GM12878 (cell line): ENCODE measurements around the gene LTBP3. TPM values are rescaled to one million over a fixed set of nuclear protein-coding genes. Genes with fewer than 3 reads are reported as not detected.

ENCODE experiments used
- ATAC-seq: fragments of 200-7000 bp; cut with Tn5 transposase; 3 replicates; pipeline ENCODE4 v1.9.1; 2020; ENCODE audit warnings: mild to moderate bottlenecking, moderate library complexity
- Bru-seq: library from RNA; stranded (reverse); fragments of 400-500 nt; gene quantifications from one replicate; lab custom pipeline; 2021; lab: Mats Ljungman, UMichigan
- BruChase-seq, 2 experiments: library from RNA; stranded (reverse); fragments of 400-500 nt; gene quantifications; one replicate each; lab custom pipeline; 2021; lab: Mats Ljungman, UMichigan
- BruUV-seq: library from RNA; stranded (reverse); fragments of 400-500 nt; replicated peaks from 2 replicates; lab custom pipeline; 2021; lab: Mats Ljungman, UMichigan
- CTCF ChIA-PET: fragments of 300-600 bp; sonication (Branson Sonifier 250); formaldehyde crosslinking; extraction: SDS; loops from one replicate; lab custom pipeline; 2021; ENCODE audit warnings: inconsistent platforms; lab: Yijun Ruan, JAX
- POLR2A ChIA-PET: fragments of 350-600 bp; formaldehyde crosslinking; extraction: SDS; loops from one replicate; lab custom pipeline; 2021; ENCODE audit warnings: inconsistent platforms; lab: Charles Lee
- RAD21 ChIA-PET: fragments of 300-600 bp; sonication (Branson Sonifier 250); formaldehyde crosslinking; loops from one replicate; lab custom pipeline; 2023; ENCODE audit warnings: antibody characterized with exemption; ENCODE audit not compliant: unreplicated experiment; lab: Charles Lee
- SMC1A ChIA-PET: fragments of 300-600 bp; sonication (Branson Sonifier 250); formaldehyde crosslinking; loops from one replicate; lab custom pipeline; 2023; ENCODE audit not compliant: unreplicated experiment, uncharacterized antibody; lab: Charles Lee
- DNase-seq: peaks from one replicate; pipeline ENCODE4 v3.0.0-alpha.2; 2011; ENCODE audit warnings: low read depth, low spot score
- FAIRE-seq: peaks from 3 replicates; lab custom pipeline; 2011; peaks lifted over from hg19 to GRCh38; lab: Jason Lieb, UNC
- H2AFZ ChIP-seq: 2 replicates; pipeline ENCODE4 v1.6.0; 2011; ENCODE audit warnings: low read depth, low read length, control low read depth; ENCODE audit not compliant: control insufficient read depth
- H3K27ac ChIP-seq: 2 replicates; pipeline ENCODE4 v1.5.1; 2011; ENCODE audit warnings: control low read depth; ENCODE audit not compliant: control insufficient read depth, insufficient read depth
- H3K27me3 ChIP-seq, 2 experiments: replicated peaks in 1 of 2; 2 replicates each; pipeline versions ENCODE4 v1.6.0 to v1.6.1; 2011; ENCODE audit warnings: low read length in 1 of 2; ENCODE audit not compliant: control insufficient read depth in 2 of 2, insufficient read depth in 2 of 2
- H3K36me3 ChIP-seq, 2 experiments: 2 replicates each; pipeline ENCODE4 v1.5.1; 2011; ENCODE audit warnings: low read length in 1 of 2; ENCODE audit not compliant: control insufficient read depth in 2 of 2, insufficient read depth in 2 of 2
- H3K4me1 ChIP-seq: 2 replicates; pipeline ENCODE4 v1.6.1; 2011; ENCODE audit warnings: mild to moderate bottlenecking, low read length, moderate library complexity, mixed read lengths; ENCODE audit not compliant: control insufficient read depth, insufficient read depth
- H3K4me2 ChIP-seq: 2 replicates; pipeline ENCODE4 v1.6.0; 2011; ENCODE audit warnings: control low read depth; ENCODE audit not compliant: control insufficient read depth, insufficient read depth
- H3K4me3 ChIP-seq: fragments of 200-600 bp; sonication (generic); 2 replicates; pipeline ENCODE4 v1.5.1; 2016
- H3K79me2 ChIP-seq: 2 replicates; pipeline ENCODE4 v1.6.0; 2011; ENCODE audit warnings: low read length; ENCODE audit not compliant: control insufficient read depth, insufficient read depth
- H3K9ac ChIP-seq: 2 replicates; pipeline ENCODE4 v1.8.0; 2011; ENCODE audit warnings: low read length, control low read depth, mixed read lengths; ENCODE audit not compliant: control insufficient read depth, insufficient read depth
- H3K9me3 ChIP-seq: replicated peaks from 3 replicates; pipeline ENCODE4 v1.5.1; 2011; ENCODE audit warnings: mild to moderate bottlenecking, low read length; ENCODE audit not compliant: control insufficient read depth, insufficient read depth
- H4K20me1 ChIP-seq: 2 replicates; pipeline ENCODE4 v1.6.0; 2011; ENCODE audit not compliant: control insufficient read depth, insufficient read depth
- SMAD5 ChIP-seq: IDR thresholded peaks from 2 replicates; pipeline ENCODE4 v1.6.1; 2016; ENCODE audit warnings: antibody characterized with exemption, low read depth
- SUZ12 ChIP-seq: fragments of 200-600 bp; sonication (generic); IDR thresholded peaks from one replicate; pipeline ENCODE4 v1.6.1; 2018; ENCODE audit warnings: antibody characterized with exemption, mild to moderate bottlenecking; ENCODE audit not compliant: unreplicated experiment
- ZNF384 ChIP-seq: IDR thresholded peaks from 2 replicates; pipeline ENCODE4 v1.6.1; 2012; ENCODE audit warnings: low read depth, mild to moderate bottlenecking, low read length, improper control_type of control experiment, borderline replicate concordance
- WGBS: methylation state at CpG from one replicate; pipeline ENCODE4 v1.1.6; 2016; ENCODE audit warnings: low lambda C conversion rate; ENCODE audit not compliant: insufficient replicate concordance, insufficient coverage; ENCODE audit errors: missing lambda C conversion rate; 5-methylcytosine and 5-hydroxymethylcytosine counted together
- in situ Hi-C: fragments of 300-500 bp; cut with MboI; formaldehyde crosslinking; loops from 9 replicates; pipeline ENCODE4 v1.14.3; 2018; ENCODE audit warnings: mixed read lengths
- intact Hi-C: fragments of 100-400 bp; cut with micrococcal nuclease; formaldehyde crosslinking; loops from one replicate; pipeline ENCODE4 v1.14.2; 2022; ENCODE audit not compliant: unreplicated experiment
- long read RNA-seq, 2 experiments: library from polyadenylated mRNA; unstranded; transcript quantifications; one replicate each; pipeline ENCODE4 v2.0.0, GENCODE V29; 2019 to 2020
- polyA minus RNA-seq, 3 experiments: library from RNA; depleted of rRNA, polyadenylated mRNA; stranded (reverse); fragments of >200 nt; gene quantifications; 2 replicates each; pipeline ENCODE4 v1.2.3, GENCODE V29; 2011
- polyA plus RNA-seq, 11 experiments: library from polyadenylated mRNA; depleted of rRNA in 4 of 11; unstranded in 6 of 11; stranded (reverse) in 5 of 11; fragments of >200 nt; fragmentation: Nextera tagmentation in 4 of 11; fragmentation: Illumina TruSeq in 1 of 11; extraction: Ambion mirVana in 4 of 11; extraction: Trizol in 1 of 11; gene quantifications; 1 replicate in 1 of 11; 2 replicates in 10 of 11; pipeline versions ENCODE4 v1.2.1 to v1.2.3, GENCODE V29; 2011 to 2016; ENCODE audit warnings: inconsistent platforms in 2 of 11, missing spikeins in 2 of 11, low read depth in 1 of 11
- total RNA-seq, 4 experiments: library from RNA; depleted of rRNA in 3 of 4; stranded (reverse); fragments of >200 nt in 3 of 4; fragmentation: Illumina TruSeq in 1 of 4; extraction: Trizol in 1 of 4; gene quantifications; 2 replicates each; pipeline versions ENCODE4 v1.2.1 to v1.2.3, GENCODE V29; 2013 to 2021

Gene LTBP3
- total RNA-seq (2013; cell fraction: nucleolus; rRNA removed), result 8.6 and 11.6 TPM in 2 replicates
- 8.5 and 9.0 TPM in 2 replicates for total RNA-seq (2014; rRNA removed)
- total RNA-seq (2014; rRNA removed; fragmentation: Illumina TruSeq; extraction: Trizol), result 1.2 and 2.2 TPM in 2 replicates
- 8.0 and 9.0 TPM in 2 replicates for total RNA-seq (2021)
- 12.8 TPM for polyA plus RNA-seq (2011; ENCODE audit: low read depth)
- 3.1 and 7.0 TPM in 2 replicates for polyA plus RNA-seq (2011; rRNA removed)
- polyA plus RNA-seq (2011; cell fraction: cytosol; rRNA removed), result 14.4 and 24.0 TPM in 2 replicates
- 47.3 and 52.7 TPM in 2 replicates for polyA plus RNA-seq (2011; cell fraction: nucleus; rRNA removed)
- polyA plus RNA-seq (2012), result 15.6 and 16.4 TPM in 2 replicates
- polyA plus RNA-seq (2014; fragmentation: Illumina TruSeq; extraction: Trizol), result 1.00 and 2.3 TPM in 2 replicates
- not detected for polyA plus RNA-seq (2014; fragmentation: Nextera tagmentation; extraction: Ambion mirVana)
- 12.2 and 14.7 TPM in 2 replicates for polyA plus RNA-seq (2014; rRNA removed)
- polyA plus RNA-seq (2016; fragmentation: Nextera tagmentation; extraction: Ambion mirVana), result 1 to 10 TPM; 4.0 to 5.5 TPM
- 3.8 and 4.7 TPM in 2 replicates for polyA minus RNA-seq (2011; rRNA and poly(A)+ RNA removed)
- polyA minus RNA-seq (2011; cell fraction: cytosol; rRNA and poly(A)+ RNA removed), result 5.6 and 6.7 TPM in 2 replicates
- 6.6 and 12.8 TPM in 2 replicates for polyA minus RNA-seq (2011; cell fraction: nucleus; rRNA and poly(A)+ RNA removed)
- percentile 38 among the genes with signal in this experiment for Bru-seq, nascent RNA
- percentile 39 among the genes with signal in this experiment for BruChase-seq, experiment 1, labeled RNA remaining after a 6-hour chase
- percentile 38 among the genes with signal in this experiment for BruChase-seq, experiment 2, labeled RNA remaining after a 2-hour chase
- long read RNA-seq, experiment 1, partial matches to known transcripts, result 3 of 6 reads
- long read RNA-seq, experiment 1, other reads (novel, unspliced or antisense), result 0 of 6 reads
- long read RNA-seq, experiment 2, transcript LTBP3-220 (6 exons, 748 nt), result major isoform, 5 of 5 reads
- long read RNA-seq, experiment 2, partial matches to known transcripts, result 0 of 5 reads
- long read RNA-seq, experiment 2, other reads (novel, unspliced or antisense), result 0 of 5 reads

- FAIRE-seq, result no peak
- Histone ChIP-seq H3K9me3 (no peaks in the 10 kb centered on the region), H3K9ac (no peak within 1 kb of the TSS; the same call in 1 of the 2 replicates), H2AFZ (peak within 1 kb of the TSS; percentile 35), H3K4me1 (no peaks in the 10 kb centered on the region), H3K27me3 (no peaks in the 10 kb centered on the region; a peak in 2 of 4 replicates), H3K36me3 (no peaks in the 10 kb centered on the region), H3K4me3 (peak within 1 kb of the TSS; percentile 64; the same call in 1 of the 2 replicates), H4K20me1 (no peaks in the 10 kb centered on the region), H3K79me2 (no peaks in the 10 kb centered on the region), H3K4me2 (peak within 1 kb of the TSS; percentile 89), H3K27ac (no peak within 1 kb of the TSS)
- no peak for DNase-seq
- no TSS peak for BruUV-seq
- CTCF ChIA-PET, result interaction anchor here (0.6 to 2.0 kb wide), 2 partner anchors 17 kb away, joined by 3 to 6 read pairs; no protein-coding TSS in a partner anchor
- intact Hi-C loops (no loop called here), in situ Hi-C loops (no loop called here)
- SMC1A ChIA-PET, result no interaction called here
- 1% methylated on average over 24 of the region's 79 CpGs for WGBS
- ATAC-seq, result peak; percentile 79
- RAD21 ChIA-PET, result interaction anchor here (1.1 kb wide), 1 partner anchor 12 kb away, joined by 3 read pairs; the partner anchor contains the start of gene ZNRD2
- POLR2A ChIA-PET, result no interaction called here
- no peak for TF ChIP-seq SMAD5
- TF ChIP-seq SUZ12, result peak; percentile 32
- peak; percentile 51 for TF ChIP-seq ZNF384
Observed at GRCh38 chr11:65558002-65558929, at the start of gene LTBP3. LTBP3 (minus strand) TSS chr11:65558359; CDS start chr11:65557959, 400 bp downstream.
